IMR-90 (cell line): ENCODE results near the gene OR5B21. TPM values are rescaled to one million over a fixed set of nuclear protein-coding genes. Genes with fewer than 3 reads are reported as not detected.

Experiments
- ATAC-seq: fragments of 200-7000 bp; cut with Tn5 transposase; 2 replicates; pipeline ENCODE4 v1.9.1; 2020; ENCODE audit warnings: low read depth, mild to moderate bottlenecking, moderate library complexity
- BruUV-seq: library from RNA; stranded (reverse); fragments of 400-500 nt; replicated peaks from 2 replicates; lab custom pipeline; 2021; lab: Mats Ljungman, UMichigan
- CTCF ChIA-PET: fragments of 300-600 bp; formaldehyde crosslinking; extraction: SDS; loops from one replicate; lab custom pipeline; 2021; ENCODE audit warnings: antibody characterized with exemption; lab: Yijun Ruan, JAX
- POLR2A ChIA-PET: fragments of 300-600 bp; sonication (Branson Sonifier 250); formaldehyde crosslinking; loops from one replicate; lab custom pipeline; 2022; ENCODE audit warnings: antibody characterized with exemption; ENCODE audit not compliant: unreplicated experiment; lab: Charles Lee
- DNase-seq: peaks from one replicate; pipeline ENCODE4 v3.0.0; 2013
- H2AFZ ChIP-seq: replicated peaks from 2 replicates; pipeline ENCODE3; 2013; ENCODE audit warnings: low read length, mild to moderate bottlenecking; ENCODE audit not compliant: poor library complexity
- H2AK5ac ChIP-seq: 2 replicates; pipeline ENCODE4 v1.6.1; 2013; ENCODE audit warnings: low read depth, low read length, inconsistent platforms
- H2AK9ac ChIP-seq: replicated peaks from 2 replicates; pipeline ENCODE3; 2013; ENCODE audit warnings: mild to moderate bottlenecking, low read depth, low read length, moderate library complexity; ENCODE audit not compliant: poor library complexity
- H2BK120ac ChIP-seq: 2 replicates; pipeline ENCODE4 v1.6.1; 2013; ENCODE audit warnings: low read depth, low read length, inconsistent platforms
- H2BK15ac ChIP-seq: 3 replicates; pipeline ENCODE4 v1.6.1; 2013; ENCODE audit warnings: low read depth, low read length, inconsistent platforms
- H2BK20ac ChIP-seq: 2 replicates; pipeline ENCODE4 v1.6.1; 2013; ENCODE audit warnings: low read depth, mild to moderate bottlenecking, inconsistent platforms, low read length, moderate library complexity
- H2BK5ac ChIP-seq: 2 replicates; pipeline ENCODE4 v1.6.1; 2013; ENCODE audit warnings: mild to moderate bottlenecking, low read depth, low read length, inconsistent platforms; ENCODE audit not compliant: poor library complexity, severe bottlenecking
- H3K14ac ChIP-seq: replicated peaks from 2 replicates; pipeline ENCODE4 v1.6.1; 2013; ENCODE audit warnings: low read depth, low read length, inconsistent platforms
- H3K18ac ChIP-seq: 2 replicates; pipeline ENCODE4 v1.6.1; 2013; ENCODE audit warnings: low read depth, low read length, control low read depth
- H3K23ac ChIP-seq: 2 replicates; pipeline ENCODE4 v1.6.1; 2013; ENCODE audit warnings: low read depth, low read length, inconsistent platforms
- H3K27ac ChIP-seq: 2 replicates; pipeline ENCODE4 v1.5.1; 2013; ENCODE audit warnings: mild to moderate bottlenecking, control low read depth, low read length; ENCODE audit not compliant: insufficient read depth
- H3K27me3 ChIP-seq: 2 replicates; pipeline ENCODE4 v1.6.1; 2013; ENCODE audit warnings: low read length; ENCODE audit not compliant: control insufficient read depth, insufficient read depth
- H3K36me3 ChIP-seq: 2 replicates; pipeline ENCODE4 v1.6.1; 2013; ENCODE audit warnings: low read length, mixed read lengths; ENCODE audit not compliant: control insufficient read depth, insufficient read depth
- H3K4ac ChIP-seq: 2 replicates; pipeline ENCODE4 v1.6.1; 2013; ENCODE audit warnings: low read depth, low read length, inconsistent platforms
- H3K4me1 ChIP-seq: 2 replicates; pipeline ENCODE4 v1.6.1; 2013; ENCODE audit warnings: low read length, mixed read lengths; ENCODE audit not compliant: control insufficient read depth, insufficient read depth
- H3K4me2 ChIP-seq: 2 replicates; pipeline ENCODE4 v1.6.1; 2013; ENCODE audit warnings: low read depth, mild to moderate bottlenecking, control low read depth, low read length, moderate library complexity
- H3K4me3 ChIP-seq: 2 replicates; pipeline ENCODE4 v1.5.1; 2013; ENCODE audit warnings: low read depth, mild to moderate bottlenecking, control low read depth, low read length, moderate library complexity; ENCODE audit not compliant: insufficient read depth
- H3K56ac ChIP-seq: 2 replicates; pipeline ENCODE4 v1.6.1; 2013; ENCODE audit warnings: low read length, inconsistent platforms; ENCODE audit not compliant: insufficient read depth; ENCODE audit errors: extremely low read depth
- H3K79me1 ChIP-seq, 2 experiments: 2 replicates each; pipeline ENCODE4 v1.6.1; 2013; ENCODE audit warnings: low read length in 2 of 2, inconsistent platforms in 1 of 2, low read depth in 1 of 2
- H3K9ac ChIP-seq: 2 replicates; pipeline ENCODE4 v1.6.1; 2013; ENCODE audit warnings: low read depth, low read length, control low read depth
- H3K9me1 ChIP-seq: 2 replicates; pipeline ENCODE4 v1.6.1; 2013; ENCODE audit warnings: low read length, inconsistent platforms; ENCODE audit not compliant: insufficient read depth
- H3K9me3 ChIP-seq: 2 replicates; pipeline ENCODE4 v1.6.1; 2013; ENCODE audit warnings: low read length; ENCODE audit not compliant: control insufficient read depth, insufficient read depth
- H4K20me1 ChIP-seq: 2 replicates; pipeline ENCODE4 v1.6.1; 2013; ENCODE audit warnings: low read length, inconsistent platforms; ENCODE audit not compliant: insufficient read depth
- H4K5ac ChIP-seq: 2 replicates; pipeline ENCODE4 v1.6.1; 2013; ENCODE audit warnings: mild to moderate bottlenecking, low read depth, low read length, control low read depth
- H4K8ac ChIP-seq, 2 experiments: 2 replicates each; pipeline ENCODE4 v1.6.1; 2013; ENCODE audit warnings: low read depth in 2 of 2, low read length in 2 of 2, control low read depth in 1 of 2, inconsistent platforms in 1 of 2
- H4K91ac ChIP-seq: 2 replicates; pipeline ENCODE4 v1.6.1; 2013; ENCODE audit warnings: low read depth, low read length, inconsistent platforms; ENCODE audit not compliant: insufficient read depth
- BHLHE40 ChIP-seq: fragments of 150-350 bp; IDR thresholded peaks from 2 replicates; pipeline ENCODE4 v1.6.1; 2016; ENCODE audit warnings: mild to moderate bottlenecking, low read depth, low read length
- CEBPB ChIP-seq: IDR thresholded peaks from 2 replicates; pipeline ENCODE4 v1.6.1; 2012; ENCODE audit warnings: low read depth, low read length, improper control_type of control experiment
- CHD1 ChIP-seq: IDR thresholded peaks from 2 replicates; pipeline ENCODE4 v1.6.1; 2012; ENCODE audit warnings: low read depth, low read length, improper control_type of control experiment
- CTCF ChIP-seq: conservative IDR thresholded peaks from 2 replicates; pipeline ENCODE4 v1.5.1; 2012; ENCODE audit warnings: mild to moderate bottlenecking, low read depth, low read length, improper control_type of control experiment
- FOS ChIP-seq: fragments of 150-350 bp; IDR thresholded peaks from 2 replicates; pipeline ENCODE4 v1.6.1; 2016; ENCODE audit warnings: low read depth, low read length
- MAFK ChIP-seq: IDR thresholded peaks from 2 replicates; pipeline ENCODE4 v1.6.1; 2012; ENCODE audit warnings: low read depth, low read length, improper control_type of control experiment
- MAZ ChIP-seq: IDR thresholded peaks from 2 replicates; pipeline ENCODE4 v1.6.1; 2012; ENCODE audit warnings: low read depth, mild to moderate bottlenecking, low read length, improper control_type of control experiment, moderate library complexity, borderline replicate concordance
- MXI1 ChIP-seq: IDR thresholded peaks from 2 replicates; pipeline ENCODE4 v1.6.1; 2012; ENCODE audit warnings: low read depth, mild to moderate bottlenecking, low read length, moderate library complexity, borderline replicate concordance
- NFE2L2 ChIP-seq: fragments of 150-350 bp; IDR thresholded peaks from 2 replicates; pipeline ENCODE4 v1.6.1; 2016; ENCODE audit warnings: low read depth, mild to moderate bottlenecking, low read length
- POLR2A ChIP-seq: IDR thresholded peaks from 2 replicates; pipeline ENCODE4 v1.6.1; 2012; ENCODE audit warnings: mild to moderate bottlenecking, low read depth, low read length
- RAD21 ChIP-seq: IDR thresholded peaks from 2 replicates; pipeline ENCODE4 v1.6.1; 2012; ENCODE audit warnings: low read length, improper control_type of control experiment
- RCOR1 ChIP-seq: IDR thresholded peaks from 2 replicates; pipeline ENCODE4 v1.6.1; 2012; ENCODE audit warnings: mild to moderate bottlenecking, low read length, improper control_type of control experiment; ENCODE audit not compliant: insufficient replicate concordance
- RFX5 ChIP-seq: IDR thresholded peaks from 2 replicates; pipeline ENCODE4 v1.8.0; 2012; ENCODE audit warnings: low read depth, mild to moderate bottlenecking, low read length, moderate library complexity
- SMC3 ChIP-seq: fragments of 150-350 bp; IDR thresholded peaks from 2 replicates; pipeline ENCODE4 v1.6.1; 2016; ENCODE audit warnings: low read depth, mild to moderate bottlenecking, antibody characterized with exemption, low read length, moderate library complexity
- USF2 ChIP-seq: fragments of 150-350 bp; IDR thresholded peaks from 2 replicates; pipeline ENCODE4 v1.6.1; 2017; ENCODE audit warnings: mild to moderate bottlenecking, antibody characterized with exemption, low read length, low read depth
- WGBS, 2 experiments: methylation state at CpG; one replicate each; pipeline versions ENCODE4 v1.1.5 to v1.1.7; 2013; ENCODE audit warnings: missing lambda C conversion rate in 2 of 2; ENCODE audit not compliant: insufficient read length in 1 of 2; ENCODE audit errors: extremely low coverage in 2 of 2; 5-methylcytosine and 5-hydroxymethylcytosine counted together
- dilution Hi-C: fragments of 300-500 bp; cut with HindIII; formaldehyde crosslinking; loops from one replicate; pipeline ENCODE4 v1.14.3; 2018; ENCODE audit warnings: low sequenced_read_pairs; ENCODE audit not compliant: unreplicated experiment
- in situ Hi-C: fragments of 300-500 bp; cut with MboI; formaldehyde crosslinking; loops from 3 replicates; pipeline ENCODE4 v1.14.3; 2019; ENCODE audit warnings: low sequenced_read_pairs, inconsistent platforms, mixed read lengths
- intact Hi-C: fragments of 100-400 bp; cut with micrococcal nuclease; formaldehyde crosslinking; loops from 2 replicates; pipeline ENCODE4 v1.10.0; 2022
- polyA plus RNA-seq, 3 experiments: library from polyadenylated mRNA; depleted of rRNA; stranded (reverse); fragments of >200 nt; gene quantifications; 2 replicates each; pipeline ENCODE4 v1.2.3, GENCODE V29; 2012; ENCODE audit warnings: low replicate concordance in 1 of 3
- total RNA-seq: library from RNA; depleted of rRNA; stranded (reverse); fragments of >200 nt; gene quantifications from 2 replicates; pipeline ENCODE4 v1.2.3, GENCODE V29; 2012
- TF ChIP-seq, protein P1 (sequence below): fragments of 150-350 bp; IDR thresholded peaks from 2 replicates; pipeline ENCODE4 v1.6.1; 2016; ENCODE audit warnings: low read depth, mild to moderate bottlenecking, low read length, moderate library complexity, borderline replicate concordance

OR5B21 gene
- total and polyA plus RNA-seq, 2 of the 4 experiments (the other 2 are of a cell fraction): not detected

GRCh38 chr11:58546841-58547240 lies 38.9 kb upstream of the OR5B21 start:
- Histone ChIP-seq H3K79me1 (no peaks in the 10 kb centered on the region), H3K36me3 (peaks cover 14% of the 10 kb centered on the region), H4K20me1 (no peaks in the 10 kb centered on the region), H3K4me3 (no peak overlapping the region), H2BK15ac (no peak overlapping the region), H2AK5ac (no peak overlapping the region), H2BK20ac (no peak overlapping the region), H4K8ac (no peak overlapping the region), H3K56ac (no peak overlapping the region), H3K23ac (no peak overlapping the region), H3K27me3 (no peaks in the 10 kb centered on the region), H4K5ac (no peak overlapping the region), H3K4me2 (no peak overlapping the region), H4K91ac (no peak overlapping the region), H2AFZ (no peak overlapping the region), H2BK120ac (no peak overlapping the region), H3K4me1 (no peaks in the 10 kb centered on the region), H3K14ac (no peak overlapping the region), H3K18ac (no peak overlapping the region), H3K27ac (no peak overlapping the region), H3K9me1 (0 out of 2 replicates have a peak, but pooled peaks cover 3% of the 10 kb centered on the region), H3K9ac (no peak overlapping the region), H3K9me3 (no peaks in the 10 kb centered on the region), H3K4ac (no peak overlapping the region), H2BK5ac (no peak overlapping the region), H2AK9ac (no peak overlapping the region)
- no TSS peak for BruUV-seq
- TF ChIP-seq, protein P1, sequence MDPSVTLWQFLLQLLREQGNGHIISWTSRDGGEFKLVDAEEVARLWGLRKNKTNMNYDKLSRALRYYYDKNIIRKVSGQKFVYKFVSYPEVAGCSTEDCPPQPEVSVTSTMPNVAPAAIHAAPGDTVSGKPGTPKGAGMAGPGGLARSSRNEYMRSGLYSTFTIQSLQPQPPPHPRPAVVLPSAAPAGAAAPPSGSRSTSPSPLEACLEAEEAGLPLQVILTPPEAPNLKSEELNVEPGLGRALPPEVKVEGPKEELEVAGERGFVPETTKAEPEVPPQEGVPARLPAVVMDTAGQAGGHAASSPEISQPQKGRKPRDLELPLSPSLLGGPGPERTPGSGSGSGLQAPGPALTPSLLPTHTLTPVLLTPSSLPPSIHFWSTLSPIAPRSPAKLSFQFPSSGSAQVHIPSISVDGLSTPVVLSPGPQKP: no peak
- TF ChIP-seq NFE2L2: no peak
- TF ChIP-seq MAZ: no peak
- no peak for TF ChIP-seq BHLHE40
- no peak for TF ChIP-seq CTCF
- TF ChIP-seq CHD1: no peak
- TF ChIP-seq CEBPB: no peak
- TF ChIP-seq RFX5: no peak
- TF ChIP-seq RCOR1: no peak
- no peak for TF ChIP-seq RAD21
- TF ChIP-seq SMC3: no peak
- TF ChIP-seq FOS: no peak
- no peak for TF ChIP-seq MXI1
- no peak for TF ChIP-seq USF2
- TF ChIP-seq POLR2A: no peak
- TF ChIP-seq MAFK: no peak
- intact Hi-C loops (no loop called here), in situ Hi-C loops (no loop called here), dilution Hi-C loops (no loop called here)
- WGBS, 2 experiments: no CpG with 5 or more reads among the region's 1 CpG
- POLR2A ChIA-PET: no interaction called here
- DNase-seq (no peak), ATAC-seq (no peak)
- CTCF ChIA-PET: interaction anchor here (0.6 kb wide), 1 partner anchor 30 kb away, joined by 3 read pairs; no protein-coding TSS in a partner anchor
